Keratinocyte (primary cell): ENCODE results near the gene RAB6C. TPM values are rescaled to one million over a fixed set of nuclear protein-coding genes. Genes with fewer than 3 reads are reported as not detected.
"Not testable (repeated sequence)": the region's sequence is repeated elsewhere in the genome, so short reads cannot be mapped to it uniquely, and the experiment has no call there.

ENCODE experiments used
- DNase-seq: peaks from one replicate; pipeline ENCODE4 v3.0.0-alpha.2; 2011; ENCODE audit warnings: low read depth, missing footprints, low spot score
- FAIRE-seq: peaks from 2 replicates; lab custom pipeline; 2011; peaks lifted over from hg19 to GRCh38; lab: Jason Lieb, UNC
- H2AFZ ChIP-seq: 2 replicates; pipeline ENCODE4 v1.6.0; 2012; ENCODE audit warnings: low read length, control low read depth, inconsistent platforms; ENCODE audit not compliant: control insufficient read depth
- H3K27ac ChIP-seq: 2 replicates; pipeline ENCODE4 v1.5.1; 2011; ENCODE audit warnings: low read length; ENCODE audit not compliant: control insufficient read depth, insufficient read depth
- H3K27me3 ChIP-seq: 3 replicates; pipeline ENCODE4 v1.6.0; 2011; ENCODE audit warnings: low read length; ENCODE audit not compliant: control insufficient read depth, insufficient read depth; ENCODE audit errors: extremely low read depth
- H3K36me3 ChIP-seq, 2 experiments: 2 replicates in 1 of 2; 3 replicates in 1 of 2; pipeline ENCODE4 v1.5.1; 2011; ENCODE audit warnings: low read length in 2 of 2, mild to moderate bottlenecking in 1 of 2; ENCODE audit not compliant: control insufficient read depth in 2 of 2, insufficient read depth in 2 of 2; ENCODE audit errors: extremely low read depth in 1 of 2
- H3K4me1 ChIP-seq: 3 replicates; pipeline ENCODE4 v1.5.1; 2011; ENCODE audit warnings: low read length; ENCODE audit not compliant: control insufficient read depth, insufficient read depth; ENCODE audit errors: extremely low read depth
- H3K4me2 ChIP-seq: 3 replicates; pipeline ENCODE4 v1.6.0; 2011; ENCODE audit warnings: low read depth, low read length; ENCODE audit not compliant: control insufficient read depth, insufficient read depth; ENCODE audit errors: extremely low read depth
- H3K4me3 ChIP-seq, 3 experiments: fragments of 200-600 bp in 1 of 3; sonication (generic) in 1 of 3; 2 replicates in 2 of 3; 3 replicates in 1 of 3; pipeline ENCODE4 v1.5.1; 2011 to 2016; ENCODE audit warnings: low read length in 3 of 3, mild to moderate bottlenecking in 3 of 3, control low read depth in 2 of 3, inconsistent platforms in 1 of 3, low read depth in 1 of 3, mixed read lengths in 1 of 3, mixed run types in 1 of 3, moderate library complexity in 1 of 3; ENCODE audit not compliant: control insufficient read depth in 2 of 3, insufficient read depth in 2 of 3; ENCODE audit errors: extremely low read depth in 1 of 3
- H3K79me2 ChIP-seq: 2 replicates; pipeline ENCODE4 v1.6.0; 2012; ENCODE audit warnings: low read length; ENCODE audit not compliant: control insufficient read depth, insufficient read depth
- H3K9ac ChIP-seq: 3 replicates; pipeline ENCODE4 v1.6.0; 2011; ENCODE audit warnings: low read length; ENCODE audit not compliant: control insufficient read depth, insufficient read depth; ENCODE audit errors: extremely low read depth
- H3K9me1 ChIP-seq: 3 replicates; pipeline ENCODE4 v1.6.0; 2011; ENCODE audit warnings: low read length; ENCODE audit not compliant: control insufficient read depth, insufficient read depth; ENCODE audit errors: extremely low read depth
- H3K9me3 ChIP-seq: 2 replicates; pipeline ENCODE4 v1.5.1; 2012; ENCODE audit warnings: low read depth, low read length; ENCODE audit not compliant: control insufficient read depth
- H4K20me1 ChIP-seq: 3 replicates; pipeline ENCODE4 v1.6.0; 2011; ENCODE audit warnings: low read length; ENCODE audit not compliant: control insufficient read depth, insufficient read depth; ENCODE audit errors: extremely low read depth
- EZH2 ChIP-seq: IDR thresholded peaks from one replicate; pipeline ENCODE4 v1.6.1; 2012; ENCODE audit warnings: inconsistent platforms, mild to moderate bottlenecking, low read length, moderate library complexity
- dilution Hi-C: fragments of 300-500 bp; cut with MboI; formaldehyde crosslinking; loops from one replicate; pipeline ENCODE4 v1.7.0; 2020; ENCODE audit warnings: low sequenced_read_pairs; ENCODE audit not compliant: extremely low pct_ligation_motif_present
- polyA plus RNA-seq, 5 experiments: library from polyadenylated mRNA; depleted of rRNA in 3 of 5; stranded (reverse) in 3 of 5; stranded (forward) in 1 of 5; unstranded in 1 of 5; fragments of >200 nt; gene quantifications; 1 replicate in 1 of 5; 2 replicates in 3 of 5; 3 replicates in 1 of 5; pipeline versions ENCODE4 v1.2.1 to v1.2.3, GENCODE V29; 2011 to 2012; ENCODE audit warnings: missing spikeins in 2 of 5, low read depth in 1 of 5, low replicate concordance in 1 of 5
- TF ChIP-seq, protein P1 (sequence below), 3 experiments: IDR thresholded peaks in 1 of 3; conservative IDR thresholded peaks in 1 of 3; optimal IDR thresholded peaks in 1 of 3; 2 replicates in 2 of 3; 3 replicates in 1 of 3; pipeline versions ENCODE3 to v1.5.1; 2011; ENCODE audit warnings: low read length in 3 of 3, mild to moderate bottlenecking in 3 of 3, moderate library complexity in 2 of 3, control low read depth in 1 of 3, inconsistent platforms in 1 of 3; ENCODE audit not compliant: insufficient read depth in 2 of 3; ENCODE audit errors: extremely low read depth in 1 of 3

RAB6C gene
- polyA plus RNA-seq, 1 donor (not counting 4 experiments of a cell fraction or from before 2014, with no cell fraction given), result not detected

DNA sequence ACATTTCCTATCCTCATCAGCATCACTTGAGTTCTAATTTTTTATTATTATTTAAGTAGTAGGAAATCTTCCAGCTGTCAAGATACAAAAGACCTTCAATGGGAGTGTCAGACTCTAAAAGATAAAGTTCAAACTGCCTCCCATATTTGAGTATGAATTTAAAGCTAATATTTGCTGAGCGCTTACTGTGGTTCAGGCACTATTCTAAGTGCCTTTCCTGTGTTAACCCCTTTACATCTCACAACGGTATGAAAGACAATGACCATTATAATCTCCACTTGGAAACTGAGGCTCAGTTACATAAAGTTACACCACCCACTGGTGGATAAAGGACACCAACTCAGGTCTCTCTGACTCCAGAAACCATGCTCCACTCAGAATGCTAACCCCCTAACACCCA lies 39.9 kb downstream of the RAB6C start:
- H4K20me1 ChIP-seq, result no peaks in the 10 kb centered on the region
- H3K36me3 ChIP-seq, result no peaks in the 10 kb centered on the region
- H3K27ac ChIP-seq, result no peak overlapping the region
- no peak overlapping the region for H2AFZ ChIP-seq
- FAIRE-seq, result no peak
- TF ChIP-seq, protein P1, sequence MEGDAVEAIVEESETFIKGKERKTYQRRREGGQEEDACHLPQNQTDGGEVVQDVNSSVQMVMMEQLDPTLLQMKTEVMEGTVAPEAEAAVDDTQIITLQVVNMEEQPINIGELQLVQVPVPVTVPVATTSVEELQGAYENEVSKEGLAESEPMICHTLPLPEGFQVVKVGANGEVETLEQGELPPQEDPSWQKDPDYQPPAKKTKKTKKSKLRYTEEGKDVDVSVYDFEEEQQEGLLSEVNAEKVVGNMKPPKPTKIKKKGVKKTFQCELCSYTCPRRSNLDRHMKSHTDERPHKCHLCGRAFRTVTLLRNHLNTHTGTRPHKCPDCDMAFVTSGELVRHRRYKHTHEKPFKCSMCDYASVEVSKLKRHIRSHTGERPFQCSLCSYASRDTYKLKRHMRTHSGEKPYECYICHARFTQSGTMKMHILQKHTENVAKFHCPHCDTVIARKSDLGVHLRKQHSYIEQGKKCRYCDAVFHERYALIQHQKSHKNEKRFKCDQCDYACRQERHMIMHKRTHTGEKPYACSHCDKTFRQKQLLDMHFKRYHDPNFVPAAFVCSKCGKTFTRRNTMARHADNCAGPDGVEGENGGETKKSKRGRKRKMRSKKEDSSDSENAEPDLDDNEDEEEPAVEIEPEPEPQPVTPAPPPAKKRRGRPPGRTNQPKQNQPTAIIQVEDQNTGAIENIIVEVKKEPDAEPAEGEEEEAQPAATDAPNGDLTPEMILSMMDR (optimal IDR thresholded peaks at IDR 0.05 in 1 of 3, IDR thresholded peaks at IDR 0.05 in 1 of 3, conservative IDR thresholded peaks at IDR 0.05 in 1 of 3; ENCODE audit: extremely low read depth in 1 of 3, insufficient read depth in 2 of 3, low read length in 3 of 3), result no peak
- TF ChIP-seq EZH2, result no peak
- no peak for DNase-seq
- H3K4me3 ChIP-seq, result no peak overlapping the region
- dilution Hi-C loops, result no loop called here
- peaks cover 2% of the 10 kb centered on the region for H3K9me3 ChIP-seq
- H3K9me1 ChIP-seq, result no peaks in the 10 kb centered on the region
- no peak overlapping the region for H3K4me2 ChIP-seq
- H3K9ac ChIP-seq, result no peak overlapping the region
- H3K4me1 ChIP-seq, result no peaks in the 10 kb centered on the region
- H3K79me2 ChIP-seq, result no peaks in the 10 kb centered on the region
- H3K27me3 ChIP-seq, result no peaks in the 10 kb centered on the region

GRCh38 chr2:130020069-130020468 lies 40.6 kb downstream of the RAB6C start:
- H3K9me3 ChIP-seq, H4K20me1 ChIP-seq, H3K79me2 ChIP-seq, H3K9me1 ChIP-seq, dilution Hi-C loops, H3K4me1 ChIP-seq, H2AFZ ChIP-seq, H3K27ac ChIP-seq, FAIRE-seq, H3K4me2 ChIP-seq, H3K27me3 ChIP-seq, H3K9ac ChIP-seq, H3K4me3 ChIP-seq, H3K36me3 ChIP-seq, DNase-seq: not testable (repeated sequence)

DNA sequence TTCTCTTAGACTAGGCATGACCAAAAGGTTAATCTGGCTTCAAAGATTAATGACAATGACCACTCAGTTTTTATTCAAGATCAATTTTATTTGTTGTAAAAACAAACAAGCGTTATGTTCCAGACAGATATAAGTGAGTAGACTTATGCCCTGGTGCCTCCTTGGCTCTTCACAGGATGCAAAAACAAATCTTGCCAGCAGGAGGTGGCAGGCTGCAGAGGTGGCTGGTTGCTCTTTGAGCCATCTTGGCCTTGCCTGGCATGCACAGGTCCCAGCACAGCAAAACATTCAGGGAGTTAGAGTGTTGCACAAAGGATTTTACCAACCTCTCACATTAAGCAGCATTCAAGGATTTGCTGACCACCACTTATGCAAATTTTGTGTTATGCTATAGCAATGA lies 46.5 kb downstream of the RAB6C start:
- H3K4me2 ChIP-seq, H3K9me3 ChIP-seq, H3K27me3 ChIP-seq, H3K9me1 ChIP-seq, FAIRE-seq, H3K79me2 ChIP-seq, H3K36me3 ChIP-seq, H3K9ac ChIP-seq, H3K4me3 ChIP-seq, H3K4me1 ChIP-seq, H2AFZ ChIP-seq, dilution Hi-C loops, H3K27ac ChIP-seq, H4K20me1 ChIP-seq, DNase-seq: not testable (repeated sequence)
- TF ChIP-seq, protein P1 (optimal IDR thresholded peaks at IDR 0.05 in 1 of 3, IDR thresholded peaks at IDR 0.05 in 1 of 3, conservative IDR thresholded peaks at IDR 0.05 in 1 of 3; ENCODE audit: extremely low read depth in 1 of 3, insufficient read depth in 2 of 3, low read length in 3 of 3), result peak in 2 of 3 experiments; percentile 4 to 20
